OCI-LY1 (cell line): ENCODE measurements around the gene TMEM72.

Experiments used
- H2AFZ ChIP-seq: fragments of 200-600 bp; sonication (generic), shearing (Covaris generic); 2 replicates; pipeline ENCODE4 v1.6.0; 2014; ENCODE audit warnings: antibody characterized with exemption, mild to moderate bottlenecking, low read length
- H3F3A ChIP-seq: fragments of 200-600 bp; sonication (generic), shearing (Covaris generic); 2 replicates; pipeline ENCODE4 v1.6.0; 2014; ENCODE audit warnings: mild to moderate bottlenecking, antibody characterized with exemption, low read length, moderate library complexity; ENCODE audit not compliant: insufficient read depth
- H3K27ac ChIP-seq: fragments of 200-600 bp; sonication (generic); 2 replicates; pipeline ENCODE4 v1.5.1; 2014; ENCODE audit warnings: low read length, mixed run types, mild to moderate bottlenecking, low read depth; ENCODE audit not compliant: poor library complexity, severe bottlenecking
- H3K27me3 ChIP-seq: fragments of 200-600 bp; sonication (generic); 2 replicates; pipeline ENCODE4 v1.6.0; 2014; ENCODE audit warnings: antibody characterized with exemption, mild to moderate bottlenecking, low read length, moderate library complexity; ENCODE audit not compliant: insufficient read depth
- H3K36me3 ChIP-seq: fragments of 200-600 bp; sonication (generic); 2 replicates; pipeline ENCODE4 v1.6.1; 2014; ENCODE audit warnings: mild to moderate bottlenecking, antibody characterized with exemption, low read length, moderate library complexity, mixed read lengths; ENCODE audit not compliant: insufficient read depth
- H3K4me1 ChIP-seq: fragments of 200-600 bp; sonication (generic); 2 replicates; pipeline ENCODE4 v1.5.1; 2014; ENCODE audit warnings: mild to moderate bottlenecking, low read length, moderate library complexity; ENCODE audit not compliant: insufficient read depth, severe bottlenecking
- H3K4me2 ChIP-seq: fragments of 200-600 bp; sonication (generic), shearing (Covaris generic); 2 replicates; pipeline ENCODE4 v1.6.1; 2014; ENCODE audit warnings: low read length
- H3K4me3 ChIP-seq: fragments of 200-600 bp; sonication (generic); 2 replicates; pipeline ENCODE4 v1.5.1; 2014; ENCODE audit warnings: low read length, low read depth, mild to moderate bottlenecking, mixed read lengths; ENCODE audit not compliant: poor library complexity, severe bottlenecking
- H3K79me2 ChIP-seq: fragments of 200-600 bp; shearing (Covaris generic); 2 replicates; pipeline ENCODE4 v1.6.1; 2016; ENCODE audit warnings: mixed run types, low read length, mixed read lengths; ENCODE audit not compliant: insufficient read depth
- H3K9ac ChIP-seq: fragments of 200-600 bp; sonication (generic), shearing (Covaris generic); 2 replicates; pipeline ENCODE4 v1.6.1; 2014; ENCODE audit warnings: mild to moderate bottlenecking, low read length, mixed read lengths
- H3K9me2 ChIP-seq: fragments of 200-600 bp; sonication (generic), shearing (Covaris generic); 2 replicates; pipeline ENCODE4 v1.6.1; 2014; ENCODE audit warnings: low read depth, mild to moderate bottlenecking, low read length, mixed read lengths
- H3K9me3 ChIP-seq: fragments of 200-600 bp; shearing (Covaris generic); 2 replicates; pipeline ENCODE4 v1.6.1; 2014; ENCODE audit warnings: low read length, mixed read lengths
- H4K20me1 ChIP-seq: fragments of 200-600 bp; sonication (generic), shearing (Covaris generic); 2 replicates; pipeline ENCODE4 v1.6.0; 2016; ENCODE audit warnings: mild to moderate bottlenecking, low read length; ENCODE audit not compliant: insufficient read depth
- CTCF ChIP-seq: fragments of 200-600 bp; sonication (generic), shearing (Covaris generic); IDR thresholded peaks from 2 replicates; pipeline ENCODE4 v1.5.1; 2017; ENCODE audit warnings: mild to moderate bottlenecking, antibody characterized with exemption, low read length, moderate library complexity, mixed read lengths
- EZH2 ChIP-seq: fragments of 200-600 bp; sonication (generic), shearing (Covaris generic); IDR thresholded peaks from 2 replicates; pipeline ENCODE4 v1.8.0; 2017; ENCODE audit warnings: borderline replicate concordance, mixed run types, mild to moderate bottlenecking, antibody characterized with exemption, low read length, moderate library complexity, mixed read lengths

TMEM72 gene

GRCh38 chr10:44913350-44914081 is 2.4 kb downstream of the TMEM72 start:
- no peaks in the 10 kb centered on the region for H3K4me1 ChIP-seq

GRCh38 chr10:44914891-44915290 is 3.8 kb downstream of the TMEM72 start:
- Histone ChIP-seq H3K79me2 (no peaks in the 10 kb centered on the region), H3K27ac (no peak overlapping the region), H3K4me1 (no peaks in the 10 kb centered on the region), H3K9me3 (no peaks in the 10 kb centered on the region), H4K20me1 (no peaks in the 10 kb centered on the region), H3K36me3 (no peaks in the 10 kb centered on the region), H3K9me2 (no peaks in the 10 kb centered on the region), H2AFZ (no peak overlapping the region), H3K9ac (no peak overlapping the region), H3K4me3 (no peak overlapping the region), H3K4me2 (no peak overlapping the region), H3K27me3 (0 out of 2 replicates have a peak, but pooled peaks cover 2% of the 10 kb centered on the region), H3F3A (no peaks in the 10 kb centered on the region)
- TF ChIP-seq CTCF (no peak), EZH2 (no peak)

More at GRCh38 chr10:44913350-44914081, 2.4 kb downstream of the TMEM72 start:
- H3K9me3 ChIP-seq = no peaks in the 10 kb centered on the region
- H3F3A ChIP-seq = no peaks in the 10 kb centered on the region
- no peak overlapping the region for H3K4me2 ChIP-seq
- TF ChIP-seq EZH2 (no peak), CTCF (no peak)
- H3K79me2 ChIP-seq = no peaks in the 10 kb centered on the region
- no peaks in the 10 kb centered on the region for H3K27me3 ChIP-seq
- H3K36me3 ChIP-seq = no peaks in the 10 kb centered on the region
- no peaks in the 10 kb centered on the region for H4K20me1 ChIP-seq
- H3K27ac ChIP-seq = no peak overlapping the region
- no peak overlapping the region for H2AFZ ChIP-seq
- no peaks in the 10 kb centered on the region for H3K9me2 ChIP-seq
- no peak overlapping the region for H3K9ac ChIP-seq
- no peak overlapping the region for H3K4me3 ChIP-seq

GRCh38 chr10:44916429-44916828 is 5.3 kb downstream of the TMEM72 start:
- Histone ChIP-seq H3K4me2 (no peak overlapping the region), H3K9ac (no peak overlapping the region), H3K36me3 (no peaks in the 10 kb centered on the region), H3K9me3 (no peaks in the 10 kb centered on the region), H2AFZ (no peak overlapping the region), H3K27me3 (0 out of 2 replicates have a peak, but pooled peaks cover 4% of the 10 kb centered on the region), H3F3A (no peaks in the 10 kb centered on the region), H3K4me1 (no peaks in the 10 kb centered on the region), H3K9me2 (no peaks in the 10 kb centered on the region), H3K4me3 (no peak overlapping the region), H3K27ac (no peak overlapping the region), H4K20me1 (no peaks in the 10 kb centered on the region), H3K79me2 (no peaks in the 10 kb centered on the region)
- TF ChIP-seq CTCF = no peak
- no peak for TF ChIP-seq EZH2
